Neural crest cell (in vitro differentiated cells): ENCODE results near the gene PODN. TPM values are rescaled to one million over a fixed set of nuclear protein-coding genes. Genes with fewer than 3 reads are reported as not detected.

Experiments
- DNase-seq: peaks from one replicate; pipeline ENCODE4 v3.0.0; 2021; ENCODE audit warnings: low read depth, mixed read lengths, low spot score
- H3K27ac Mint-ChIP-seq: one replicate; pipeline ENCODE4 v1.8.0; 2021; ENCODE audit warnings: mild to moderate bottlenecking, mixed read lengths; ENCODE audit not compliant: unreplicated experiment
- H3K27me3 Mint-ChIP-seq: 2 replicates; pipeline ENCODE4 v1.8.0; 2021; ENCODE audit warnings: low read depth, mild to moderate bottlenecking, mixed read lengths
- H3K36me3 Mint-ChIP-seq: 2 replicates; pipeline ENCODE4 v1.8.0; 2021; ENCODE audit warnings: low read depth, mild to moderate bottlenecking, mixed read lengths
- H3K4me1 Mint-ChIP-seq: 2 replicates; pipeline ENCODE4 v1.8.0; 2021; ENCODE audit warnings: mixed read lengths
- H3K4me3 Mint-ChIP-seq: one replicate; pipeline ENCODE4 v1.8.0; 2021; ENCODE audit warnings: mild to moderate bottlenecking, mixed read lengths
- H3K9me3 Mint-ChIP-seq: 2 replicates; pipeline ENCODE4 v1.8.0; 2021; ENCODE audit warnings: mixed read lengths
- CTCF ChIP-seq: fragments of 200-600 bp; sonication (generic); conservative IDR thresholded peaks from 2 replicates; pipeline ENCODE4 v1.5.0; 2021; ENCODE audit warnings: antibody characterized with exemption, mild to moderate bottlenecking
- total RNA-seq: library from RNA; stranded (reverse); gene quantifications from 2 replicates; pipeline ENCODE4 v1.2.1, GENCODE V29; 2021

PODN gene
- total RNA-seq, 1 donor from 2014 or later, result 0.65 TPM

GRCh38 chr1:53130598-53130877 lies 68.5 kb downstream of the PODN start:
- Mint-ChIP-seq H3K36me3 (no peaks in the 10 kb centered on the region), H3K4me3 (no peak overlapping the region), H3K27me3 (no peaks in the 10 kb centered on the region), H3K9me3 (no peaks in the 10 kb centered on the region), H3K4me1 (peaks cover 20% of the 10 kb centered on the region), H3K27ac (no peak overlapping the region)
- DNase-seq, result no peak
- TF ChIP-seq CTCF, result no peak

- Mint-ChIP-seq H3K4me1 (peaks cover 20% of the 10 kb centered on the region), H3K4me3 (no peak overlapping the region), H3K27ac (no peak overlapping the region), H3K36me3 (no peaks in the 10 kb centered on the region), H3K9me3 (no peaks in the 10 kb centered on the region), H3K27me3 (no peaks in the 10 kb centered on the region)
- no peak for TF ChIP-seq CTCF
- no peak for DNase-seq
These were observed 69.0 kb downstream of the PODN start for GRCh38 chr1:53130878-53131589.

- Mint-ChIP-seq H3K9me3 (no peaks in the 10 kb centered on the region), H3K27me3 (no peaks in the 10 kb centered on the region), H3K27ac (no peak overlapping the region), H3K36me3 (no peaks in the 10 kb centered on the region), H3K4me3 (no peak overlapping the region), H3K4me1 (peaks cover 20% of the 10 kb centered on the region)
- no peak for TF ChIP-seq CTCF
- DNase-seq, result no peak
These were observed 69.6 kb downstream of the PODN start for GRCh38 chr1:53131590-53131938.

GRCh38 chr1:53132176-53132575 lies 70.2 kb downstream of the PODN start:
- Mint-ChIP-seq H3K36me3 (no peaks in the 10 kb centered on the region), H3K9me3 (no peaks in the 10 kb centered on the region), H3K4me3 (no peak overlapping the region), H3K4me1 (peaks cover 18% of the 10 kb centered on the region), H3K27me3 (no peaks in the 10 kb centered on the region), H3K27ac (no peak overlapping the region)
- no peak for TF ChIP-seq CTCF
- DNase-seq, result no peak

GRCh38 chr1:53133261-53134041 lies 71.4 kb downstream of the PODN start:
- Mint-ChIP-seq H3K27me3 (no peaks in the 10 kb centered on the region), H3K4me3 (no peak overlapping the region), H3K36me3 (peaks cover 3% of the 10 kb centered on the region), H3K4me1 (peaks cover 11% of the 10 kb centered on the region), H3K9me3 (peaks cover 6% of the 10 kb centered on the region), H3K27ac (peak overlapping the region; percentile 47)
- TF ChIP-seq CTCF, result no peak
- DNase-seq, result no peak
